ENCODE measurements around the gene TM9SF3. TPM values are rescaled to one million over a fixed set of nuclear protein-coding genes. Genes with fewer than 3 reads are reported as not detected.
A peak's percentile ranks its signal among the peaks of the same experiment; 100 is the strongest.
"Not testable (repeated sequence)": the region's sequence is repeated elsewhere in the genome, so short reads cannot be mapped to it uniquely, and the experiment has no call there.

TM9SF3 gene
- polyA plus RNA-seq, 1 donor from 2014 or later: 31.7 TPM

GRCh38 chr10:96587264-96588059 lies 650 bp upstream of the TM9SF3 start:
- Mint-ChIP-seq H3K4me3 (no peak overlapping the region), H3K27me3 (no peaks in the 10 kb centered on the region), H3K4me1 (peaks cover 21 to 32% (median 32%) of the 10 kb centered on the region in 3 donors), H3K9me3 (no peaks in the 10 kb centered on the region), H3K36me3 (peaks cover 1% of the 10 kb centered on the region), H3K27ac (no peak overlapping the region)

GRCh38 chr10:96585736-96586418 lies 935 bp downstream of the TM9SF3 start:
- peaks cover 28 to 39% (median 38%) of the 10 kb centered on the region in 3 donors for H3K4me1 Mint-ChIP-seq

GRCh38 chr10:96584474-96584873 lies 2.3 kb downstream of the TM9SF3 start:
- Mint-ChIP-seq H3K4me1 (peaks cover 33 to 43% (median 37%) of the 10 kb centered on the region in 3 donors), H3K27me3 (no peaks in the 10 kb centered on the region), H3K36me3 (peaks cover 3% of the 10 kb centered on the region), H3K4me3 (peak overlapping the region in 2 of 4 donors; percentile 49 to 55), H3K9me3 (peaks cover 0 to 3% (median 0%) of the 10 kb centered on the region in 3 donors), H3K27ac (peak overlapping the region in 2 of 3 donors; percentile 59 to 63)

More at GRCh38 chr10:96585736-96586418, 935 bp downstream of the TM9SF3 start:
- Mint-ChIP-seq H3K9me3 (no peaks in the 10 kb centered on the region), H3K36me3 (no peaks in the 10 kb centered on the region), H3K27ac (peak overlapping the region; percentile 88 to 95 (median 90)), H3K4me3 (peak overlapping the region; percentile 87 to 96 (median 94)), H3K27me3 (no peaks in the 10 kb centered on the region)

GRCh38 chr10:96584035-96584434 lies 2.8 kb downstream of the TM9SF3 start:
- peaks cover 3% of the 10 kb centered on the region for H3K36me3 Mint-ChIP-seq
- no peaks in the 10 kb centered on the region for H3K27me3 Mint-ChIP-seq
- peak overlapping the region in 3 of 4 donors; percentile 49 to 61 (median 55) for H3K4me3 Mint-ChIP-seq
- peaks cover 33 to 44% (median 37%) of the 10 kb centered on the region in 3 donors for H3K4me1 Mint-ChIP-seq
- peaks cover 0 to 3% (median 0%) of the 10 kb centered on the region in 3 donors for H3K9me3 Mint-ChIP-seq
- H3K27ac Mint-ChIP-seq: peak overlapping the region in 2 of 3 donors; percentile 59 to 63

GRCh38 chr10:96579133-96579532 lies 7.7 kb downstream of the TM9SF3 start:
- Mint-ChIP-seq H3K4me1 (peaks cover 45 to 50% (median 47%) of the 10 kb centered on the region in 3 donors), H3K36me3 (peaks cover 9% of the 10 kb centered on the region), H3K27me3 (no peaks in the 10 kb centered on the region), H3K27ac (no peak overlapping the region), H3K9me3 (peaks cover 0 to 3% (median 0%) of the 10 kb centered on the region in 3 donors), H3K4me3 (no peak overlapping the region)

DNA sequence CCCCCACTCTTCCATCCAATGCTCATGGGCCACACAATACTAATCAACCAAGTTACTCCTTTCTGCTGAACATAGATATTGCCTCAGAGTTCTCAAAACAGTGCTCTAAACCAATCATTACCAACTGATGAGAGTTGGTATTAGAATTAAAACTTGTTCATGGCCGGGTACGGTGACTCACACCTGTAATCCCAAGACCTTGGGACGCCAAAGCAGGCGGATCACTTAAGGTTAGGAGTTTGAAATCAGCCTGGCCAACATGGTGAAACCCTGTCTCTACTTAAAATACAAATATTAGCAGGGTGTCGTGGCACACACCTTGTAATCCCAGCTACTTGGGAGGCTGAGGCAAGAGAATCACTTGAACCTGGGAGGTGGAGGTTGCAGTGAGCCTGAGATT lies 8.2 kb downstream of the TM9SF3 start:
- no peak overlapping the region for H3K4me3 Mint-ChIP-seq
- H3K27me3 Mint-ChIP-seq: no peaks in the 10 kb centered on the region
- peaks cover 40 to 48% (median 47%) of the 10 kb centered on the region in 3 donors for H3K4me1 Mint-ChIP-seq
- no peak overlapping the region for H3K27ac Mint-ChIP-seq
- H3K36me3 Mint-ChIP-seq: peaks cover 9% of the 10 kb centered on the region
- H3K9me3 Mint-ChIP-seq: peaks cover 0 to 3% (median 0%) of the 10 kb centered on the region in 3 donors

- Mint-ChIP-seq H3K4me1 (peaks cover 35 to 47% (median 45%) of the 10 kb centered on the region in 3 donors), H3K9me3 (peaks cover 0 to 3% (median 0%) of the 10 kb centered on the region in 3 donors), H3K27ac (peak overlapping the region in 1 of 3 donors; percentile 13), H3K36me3 (peaks cover 9% of the 10 kb centered on the region), H3K27me3 (no peaks in the 10 kb centered on the region), H3K4me3 (no peak overlapping the region)
Observed at GRCh38 chr10:96578022-96578421, 8.8 kb downstream of the TM9SF3 start.

DNA sequence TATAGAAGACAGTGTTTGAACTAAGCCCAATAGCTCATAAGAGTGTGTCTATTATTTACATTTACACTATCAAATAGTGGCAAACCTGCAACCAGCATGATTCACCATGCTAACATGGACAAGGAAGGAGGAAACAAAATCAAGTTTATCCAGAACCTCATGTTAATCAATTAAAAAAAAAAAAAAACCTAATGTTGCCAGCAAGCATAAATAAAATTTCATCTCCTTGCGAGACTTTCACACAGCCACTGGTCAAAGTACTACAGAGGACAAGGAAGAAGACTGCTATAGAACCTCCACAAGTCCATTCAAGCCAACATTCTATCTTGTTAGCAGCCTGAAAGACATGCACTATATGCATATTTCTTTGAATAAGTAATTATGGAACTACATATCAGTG lies 9.7 kb downstream of the TM9SF3 start:
- H3K27ac Mint-ChIP-seq: peak overlapping the region in 2 of 3 donors; percentile 1 to 29
- peaks cover 37 to 50% (median 45%) of the 10 kb centered on the region in 3 donors for H3K4me1 Mint-ChIP-seq
- peaks cover 9% of the 10 kb centered on the region for H3K36me3 Mint-ChIP-seq
- peak overlapping the region in 2 of 4 donors; percentile 2 to 49 for H3K4me3 Mint-ChIP-seq
- no peaks in the 10 kb centered on the region for H3K27me3 Mint-ChIP-seq
- peaks cover 0 to 3% (median 0%) of the 10 kb centered on the region in 3 donors for H3K9me3 Mint-ChIP-seq

- peak overlapping the region in 2 of 4 donors; percentile 2 to 49 for H3K4me3 Mint-ChIP-seq
- H3K27me3 Mint-ChIP-seq: no peaks in the 10 kb centered on the region
- H3K9me3 Mint-ChIP-seq: peaks cover 0 to 3% (median 0%) of the 10 kb centered on the region in 3 donors
- peak overlapping the region in 2 of 3 donors; percentile 1 to 29 for H3K27ac Mint-ChIP-seq
- peaks cover 9% of the 10 kb centered on the region for H3K36me3 Mint-ChIP-seq
- H3K4me1 Mint-ChIP-seq: peaks cover 31 to 46% (median 44%) of the 10 kb centered on the region in 3 donors
Observed at GRCh38 chr10:96576277-96576980, 10.4 kb downstream of the TM9SF3 start.

DNA sequence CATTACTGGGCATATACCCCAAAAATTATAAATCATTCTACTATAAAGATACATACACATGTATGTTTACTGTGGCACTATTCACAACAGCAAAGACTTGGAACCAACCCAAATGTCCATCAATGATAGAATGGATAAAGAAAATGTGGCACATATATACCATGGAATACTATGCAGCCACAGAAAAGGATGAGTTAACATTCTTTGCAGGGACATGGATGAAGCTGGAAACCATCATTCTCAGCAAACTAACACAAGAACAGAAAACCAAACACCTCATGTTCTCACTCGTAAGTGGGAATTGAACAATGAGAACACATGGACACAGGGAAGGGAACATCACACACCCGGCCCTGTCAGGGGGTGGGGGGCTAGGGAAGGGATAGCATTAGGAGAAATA lies 12.2 kb downstream of the TM9SF3 start:
- H3K9me3 Mint-ChIP-seq, H3K36me3 Mint-ChIP-seq, H3K4me3 Mint-ChIP-seq, H3K27me3 Mint-ChIP-seq: not testable (repeated sequence)
- Mint-ChIP-seq H3K27ac (peak overlapping the region in 1 of 3 donors; percentile 86), H3K4me1 (peaks cover 27 to 41% (median 32%) of the 10 kb centered on the region in 3 donors)

GRCh38 chr10:96573036-96573435 lies 13.8 kb downstream of the TM9SF3 start:
- Mint-ChIP-seq H3K9me3 (no peaks in the 10 kb centered on the region), H3K4me1 (peaks cover 25 to 36% (median 26%) of the 10 kb centered on the region in 3 donors), H3K4me3 (no peak overlapping the region), H3K27ac (no peak overlapping the region), H3K36me3 (peaks cover 7% of the 10 kb centered on the region), H3K27me3 (no peaks in the 10 kb centered on the region)

DNA sequence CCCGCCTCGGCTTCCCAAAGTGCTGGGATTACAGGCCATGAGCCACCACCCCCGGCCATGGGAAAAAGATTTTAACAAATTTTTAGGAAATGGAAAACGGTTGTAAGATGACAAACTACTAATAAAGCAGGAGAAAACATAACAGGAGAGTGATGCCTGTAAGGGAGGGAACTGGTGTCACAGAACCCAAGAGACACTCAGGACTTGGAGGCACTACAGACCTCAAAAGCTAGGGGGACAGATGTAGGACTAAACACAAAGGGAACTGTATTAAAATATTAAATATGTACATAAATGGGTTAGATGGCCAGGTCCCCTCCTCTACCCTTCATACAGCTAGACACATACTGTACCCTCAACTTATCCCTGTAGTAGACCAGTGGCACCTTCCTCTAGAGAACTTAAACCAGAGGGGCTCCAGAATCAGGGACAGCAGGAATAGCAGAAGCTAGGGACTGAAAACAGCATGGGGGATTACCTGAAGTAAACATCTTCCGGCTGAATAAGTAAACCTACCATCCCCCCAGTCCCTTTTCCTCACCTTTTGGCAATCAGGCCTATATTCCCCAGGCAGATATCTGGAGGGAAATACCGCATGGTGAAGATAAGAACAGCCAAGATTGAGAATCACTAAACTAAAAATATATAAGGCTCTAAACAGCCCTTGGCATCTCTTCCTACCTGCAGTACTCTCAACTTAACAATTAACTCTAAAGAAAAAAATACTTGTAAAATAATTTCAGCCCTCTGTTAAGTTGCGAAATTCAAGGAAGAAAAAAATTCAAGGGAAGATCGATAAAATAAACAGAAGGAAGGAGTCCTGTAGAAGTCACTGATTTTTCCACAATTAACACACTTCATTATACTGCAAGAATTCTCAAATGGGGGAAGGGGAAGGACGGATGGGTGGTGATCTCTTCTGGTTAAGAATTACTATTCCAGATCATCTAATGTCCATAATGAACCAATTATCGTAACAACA lies 15.5 kb downstream of the TM9SF3 start:
- H3K36me3 Mint-ChIP-seq: peaks cover 10% of the 10 kb centered on the region
- H3K27ac Mint-ChIP-seq: peak overlapping the region in 1 of 3 donors; percentile 12
- no peaks in the 10 kb centered on the region for H3K9me3 Mint-ChIP-seq
- H3K4me3 Mint-ChIP-seq: no peak overlapping the region
- peaks cover 13 to 21% (median 14%) of the 10 kb centered on the region in 3 donors for H3K4me1 Mint-ChIP-seq
- H3K27me3 Mint-ChIP-seq: no peaks in the 10 kb centered on the region

GRCh38 chr10:96570511-96570910 lies 16.3 kb downstream of the TM9SF3 start:
- no peak overlapping the region for H3K27ac Mint-ChIP-seq
- no peak overlapping the region for H3K4me3 Mint-ChIP-seq
- no peaks in the 10 kb centered on the region for H3K27me3 Mint-ChIP-seq
- H3K36me3 Mint-ChIP-seq: peaks cover 10% of the 10 kb centered on the region
- peaks cover 15 to 21% (median 17%) of the 10 kb centered on the region in 3 donors for H3K4me1 Mint-ChIP-seq
- H3K9me3 Mint-ChIP-seq: no peaks in the 10 kb centered on the region

DNA sequence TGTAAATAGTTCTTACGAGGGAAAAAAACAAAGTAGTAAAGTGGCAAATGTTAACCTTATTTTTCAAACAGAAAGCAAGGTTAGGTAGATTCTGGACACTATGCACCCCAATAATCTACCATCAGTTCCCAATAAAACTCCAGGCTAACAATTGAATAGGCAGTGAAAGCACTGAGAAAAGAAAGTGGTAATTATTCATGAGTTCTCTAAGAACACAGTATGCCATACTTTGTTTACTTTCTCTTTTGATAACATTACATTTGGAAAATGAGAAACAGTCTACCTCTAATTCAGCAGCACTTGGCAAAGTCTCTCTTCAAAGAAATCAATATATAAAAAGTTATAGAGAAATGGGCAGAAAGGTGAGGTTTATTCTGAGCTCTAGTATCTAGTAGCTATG lies 18.4 kb downstream of the TM9SF3 start:
- Mint-ChIP-seq H3K9me3 (no peaks in the 10 kb centered on the region), H3K36me3 (peaks cover 4% of the 10 kb centered on the region), H3K4me1 (peaks cover 11 to 15% (median 12%) of the 10 kb centered on the region in 3 donors), H3K27ac (no peak overlapping the region), H3K27me3 (no peaks in the 10 kb centered on the region), H3K4me3 (no peak overlapping the region)

Data from IgD-negative memory B cell (primary cell).